Activated T-cell treated with anti-CD3 and anti-CD28 coated beads, Interleukin-2, amount 50 U/mL, for 48 hours (primary cell): Measurements from ENCODE around the gene PARD3.
A peak's percentile ranks its signal among the peaks of the same experiment; 100 is the strongest.
"Not testable (repeated sequence)": the region's sequence is repeated elsewhere in the genome, so short reads cannot be mapped to it uniquely, and the experiment has no call there.

Experiments used
- DNase-seq, 2 experiments: peaks; one replicate each; pipeline ENCODE4 v3.0.0-alpha.2; 2020

The PARD3 gene

DNA sequence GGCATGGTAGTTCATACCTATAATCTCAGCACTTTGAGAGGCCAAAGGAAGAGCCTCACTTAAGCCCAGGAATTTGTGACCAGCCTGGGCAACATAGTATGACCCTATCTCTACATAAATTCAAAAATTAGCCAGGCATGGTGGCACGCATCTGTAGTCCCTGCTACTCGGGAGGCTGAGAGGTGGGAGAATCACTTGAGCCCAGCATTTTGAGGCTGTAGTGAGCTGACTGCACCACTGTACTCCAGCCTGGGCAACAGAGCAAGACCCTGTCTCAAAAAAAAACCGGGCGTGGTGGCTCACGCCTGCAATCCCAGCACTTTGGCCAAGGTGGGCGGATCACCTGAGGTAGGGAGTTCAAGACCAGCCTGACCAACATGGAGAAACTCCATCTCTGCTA, 19.8 kb downstream of the PARD3 start:
- DNase-seq, result no peak

DNA sequence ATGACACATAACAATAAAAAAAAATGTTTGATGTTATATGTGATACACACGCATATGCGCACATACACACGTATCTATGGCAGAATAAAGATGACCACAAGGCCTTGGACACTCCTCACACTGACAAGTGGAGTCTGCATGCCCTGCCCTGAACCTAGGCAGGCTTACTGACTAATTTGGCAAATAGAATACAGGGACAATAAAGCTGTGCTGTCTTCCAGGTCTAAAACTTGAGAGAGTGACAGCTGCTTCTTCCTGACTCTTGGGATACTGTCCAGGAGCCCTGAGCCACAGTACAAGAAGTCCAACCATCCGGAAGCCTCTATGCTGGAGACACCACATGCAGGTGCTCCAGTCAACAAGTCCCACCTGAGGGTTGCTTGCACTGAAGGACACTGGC, 20.3 kb downstream of the PARD3 start:
- DNase-seq, result no peak

DNA sequence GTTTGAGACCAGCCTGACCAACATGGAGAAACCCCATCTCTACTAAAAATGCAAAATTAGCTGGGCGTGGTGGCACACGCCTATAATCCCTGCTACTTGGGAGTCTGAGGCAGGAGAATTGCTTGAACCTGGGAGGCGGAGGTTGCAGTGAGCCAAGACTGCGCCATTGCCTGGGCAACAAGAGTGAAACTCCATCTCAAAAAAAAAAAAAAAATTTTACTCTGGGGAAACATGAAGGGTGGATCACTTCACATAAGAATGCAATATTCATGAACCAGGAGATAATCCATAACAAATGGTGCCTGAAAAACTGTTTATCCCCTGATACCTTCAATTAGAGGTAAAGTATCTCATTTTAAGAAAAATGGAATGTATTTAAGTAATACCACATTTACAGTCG, 21.5 kb downstream of the PARD3 start:
- DNase-seq, result not testable (repeated sequence)

DNA sequence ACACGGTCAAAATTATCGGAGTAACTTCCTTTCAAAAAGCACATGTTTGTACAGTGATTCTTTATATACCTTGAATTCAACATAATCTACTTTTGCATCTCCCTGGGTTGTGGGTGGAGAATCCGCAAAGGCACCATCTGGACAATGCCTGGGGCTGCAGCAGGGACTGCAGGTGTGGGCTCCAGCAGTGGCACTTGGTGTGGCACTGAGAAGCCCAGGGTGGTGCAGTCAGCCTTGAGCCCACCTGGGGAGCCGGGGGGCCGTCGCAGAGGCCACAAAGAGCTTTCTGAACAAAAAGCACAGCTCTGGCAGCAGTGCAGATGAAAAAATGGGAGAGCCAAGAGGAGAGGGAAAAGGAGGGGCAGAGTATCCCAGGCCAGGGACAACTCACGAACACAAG, 22.2 kb downstream of the PARD3 start:
- no peak for DNase-seq

DNA sequence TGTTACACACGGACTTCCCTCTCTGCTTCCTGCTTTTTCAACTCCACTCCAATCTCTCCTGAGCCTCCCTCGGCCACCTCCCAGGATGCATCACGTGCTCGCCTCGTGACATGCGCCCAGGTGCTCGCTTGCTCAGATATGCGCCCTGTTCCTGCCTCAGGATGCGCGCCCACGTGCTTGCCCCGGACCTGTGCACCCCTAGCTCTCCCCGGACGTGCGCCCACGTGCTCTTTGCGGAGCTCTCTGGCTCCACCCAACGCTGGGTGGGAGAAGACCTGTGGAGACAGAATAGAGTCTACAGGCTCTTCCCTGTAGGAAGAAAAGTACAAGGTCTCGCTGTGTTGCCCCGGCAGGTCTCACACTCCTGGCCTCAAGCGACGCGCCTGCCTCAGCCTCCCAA, 23.1 kb downstream of the PARD3 start:
- no peak for DNase-seq

DNA sequence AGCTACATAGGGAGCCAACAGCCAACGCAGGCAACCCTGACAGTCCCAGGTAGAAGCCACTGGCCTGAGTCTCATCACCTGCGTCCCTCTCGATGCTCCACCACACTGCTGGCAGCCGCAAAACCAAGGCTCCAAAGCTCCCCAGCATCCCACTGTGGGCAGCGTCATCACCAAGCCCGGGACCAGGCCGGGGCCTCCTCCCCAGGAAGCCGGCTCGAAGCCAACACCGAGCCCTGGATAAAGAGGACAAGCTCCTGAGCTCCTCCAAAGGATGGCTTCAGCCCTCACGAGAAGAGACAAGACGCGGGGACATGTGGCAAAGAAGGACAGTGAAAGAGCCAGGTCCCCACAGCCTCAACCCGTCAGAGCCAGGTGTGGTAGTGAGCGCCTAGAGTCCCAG, 23.9 kb downstream of the PARD3 start:
- no peak for DNase-seq

DNA sequence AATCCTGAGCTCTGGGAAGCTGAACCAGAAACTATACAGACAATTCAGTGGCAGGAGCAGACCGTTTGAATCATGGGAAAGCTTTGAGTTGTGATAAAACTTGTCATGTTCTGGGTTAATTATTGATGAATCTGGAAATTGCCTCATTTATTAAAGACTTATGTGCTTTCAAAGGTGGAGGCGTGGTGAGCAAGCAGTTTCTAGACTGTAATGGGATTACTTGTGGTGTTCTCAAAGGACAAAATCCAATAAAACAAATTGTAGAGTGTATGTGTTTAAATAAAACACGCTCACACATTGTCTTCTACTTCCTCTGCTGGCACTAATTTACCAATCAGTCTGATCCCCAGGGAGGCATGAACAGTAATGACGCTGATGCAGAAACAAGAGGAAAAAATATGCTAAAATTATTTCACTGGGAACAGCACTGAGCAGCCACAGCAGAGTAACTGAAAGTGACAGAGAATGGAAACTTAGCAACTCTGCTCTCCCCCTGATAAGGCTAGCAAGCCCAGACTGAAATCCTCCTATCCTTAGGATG, 25.1 kb downstream of the PARD3 start:
- DNase-seq, result no peak

DNA sequence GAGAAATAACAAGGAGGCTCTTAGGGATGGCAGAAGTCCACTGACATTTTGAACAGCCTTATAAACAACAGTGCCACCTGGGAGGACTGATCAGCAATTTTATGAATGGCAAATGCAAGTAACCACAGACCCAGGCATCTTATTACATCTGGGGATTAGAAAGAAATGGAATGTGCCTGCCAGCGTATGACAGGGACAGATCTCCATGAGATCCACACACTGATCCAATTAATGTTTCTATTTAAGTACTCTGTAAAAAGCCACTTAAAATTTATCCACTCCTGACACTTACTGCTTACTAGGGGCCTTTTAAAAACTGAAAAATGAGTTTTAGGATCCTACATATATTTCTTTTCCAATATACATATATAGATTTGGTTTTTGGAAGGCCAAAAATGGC, 28.6 kb downstream of the PARD3 start:
- DNase-seq, result no peak

DNA sequence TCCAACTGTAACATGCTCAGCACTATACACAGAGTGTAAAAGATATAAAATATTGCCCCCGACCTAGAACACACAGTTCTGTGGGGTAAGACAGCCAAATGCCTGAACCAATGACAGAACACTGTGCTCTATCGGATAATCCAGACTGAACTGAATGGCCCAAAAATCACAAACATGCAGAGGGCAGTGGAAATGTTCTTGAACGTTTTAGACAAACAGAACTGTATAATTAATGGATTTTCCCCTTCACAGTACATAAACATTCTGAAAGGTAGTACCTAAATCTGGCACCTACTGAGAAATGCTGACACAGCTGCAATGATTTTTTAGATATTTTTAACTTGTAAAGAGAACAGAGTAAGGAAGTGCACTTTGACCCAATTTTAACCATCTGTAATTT, 33.4 kb downstream of the PARD3 start:
- no peak for DNase-seq

DNA sequence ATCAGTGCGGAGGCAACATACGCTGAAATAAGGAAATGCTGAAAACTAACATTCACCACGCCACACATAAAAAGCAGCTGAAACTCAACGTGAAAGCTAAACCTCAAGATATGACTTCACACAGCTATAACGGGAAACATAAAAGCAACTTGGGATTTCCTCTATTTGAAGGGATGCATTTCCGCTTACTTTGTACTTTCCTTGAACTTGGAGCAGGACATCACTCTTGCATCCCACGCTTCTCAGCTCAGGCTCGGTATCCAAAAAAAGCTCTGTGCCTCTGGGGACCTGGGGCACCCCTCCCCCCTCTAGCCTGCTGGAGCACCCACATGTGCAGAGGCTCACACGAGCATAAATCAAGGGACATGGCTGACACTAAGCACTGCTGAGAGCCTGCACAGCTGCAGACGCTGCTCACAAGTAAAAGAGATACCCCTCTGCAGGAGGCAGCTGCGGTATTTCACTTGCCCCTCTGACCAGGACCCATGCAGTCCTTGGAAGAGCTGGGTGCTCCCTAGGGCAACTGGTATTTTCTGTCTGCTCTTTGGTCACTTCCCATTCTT, 34.2 kb downstream of the PARD3 start:
- DNase-seq, result peak in 1 of 2 experiments; percentile 19

DNA sequence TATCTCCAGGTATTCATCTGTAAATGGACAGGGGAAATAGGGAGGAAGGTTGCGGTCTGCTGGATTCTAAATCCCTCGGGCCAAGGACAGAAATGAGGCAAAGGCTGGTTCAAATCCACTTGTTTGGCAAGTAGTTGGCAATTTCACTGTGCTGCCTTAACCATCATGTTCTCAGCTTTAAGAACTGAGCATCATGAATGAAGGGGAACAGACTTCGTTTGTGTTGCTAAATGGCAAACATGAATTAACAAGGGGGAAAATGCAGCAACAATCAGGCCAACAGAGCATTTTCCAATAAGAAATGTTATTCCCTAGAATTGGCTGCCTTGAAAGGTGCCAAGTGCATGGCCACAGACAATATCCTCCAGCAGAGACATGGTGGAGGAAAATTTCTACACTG, 36.9 kb downstream of the PARD3 start:
- no peak for DNase-seq

DNA sequence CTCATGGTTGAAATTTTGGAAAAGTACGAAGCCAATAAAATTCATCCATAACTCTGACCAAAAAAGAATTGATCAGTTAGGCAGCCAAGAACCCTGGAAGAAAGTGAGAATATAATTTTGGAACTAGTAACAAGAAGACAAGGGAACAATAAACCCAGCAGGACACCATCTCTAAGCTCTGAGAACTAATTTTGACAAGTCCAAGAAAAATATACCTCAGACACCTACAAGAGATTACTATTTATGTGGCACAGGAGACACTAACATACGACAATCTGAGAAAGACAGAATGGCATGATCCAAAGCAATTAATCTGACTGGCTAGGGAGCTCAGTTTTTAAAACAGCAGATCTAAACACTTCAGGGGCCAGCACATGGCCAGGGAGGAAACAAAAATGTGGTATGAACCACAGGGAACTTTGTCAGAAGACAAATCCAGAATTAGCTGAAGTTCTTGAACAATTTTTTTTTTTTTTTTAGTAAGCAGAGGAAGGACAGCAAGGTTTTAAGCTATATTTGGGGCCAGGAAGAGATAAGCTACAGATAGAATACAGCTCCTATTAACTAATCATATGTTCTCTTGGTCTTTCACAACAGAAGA, 38.9 kb downstream of the PARD3 start:
- no peak for DNase-seq

DNA sequence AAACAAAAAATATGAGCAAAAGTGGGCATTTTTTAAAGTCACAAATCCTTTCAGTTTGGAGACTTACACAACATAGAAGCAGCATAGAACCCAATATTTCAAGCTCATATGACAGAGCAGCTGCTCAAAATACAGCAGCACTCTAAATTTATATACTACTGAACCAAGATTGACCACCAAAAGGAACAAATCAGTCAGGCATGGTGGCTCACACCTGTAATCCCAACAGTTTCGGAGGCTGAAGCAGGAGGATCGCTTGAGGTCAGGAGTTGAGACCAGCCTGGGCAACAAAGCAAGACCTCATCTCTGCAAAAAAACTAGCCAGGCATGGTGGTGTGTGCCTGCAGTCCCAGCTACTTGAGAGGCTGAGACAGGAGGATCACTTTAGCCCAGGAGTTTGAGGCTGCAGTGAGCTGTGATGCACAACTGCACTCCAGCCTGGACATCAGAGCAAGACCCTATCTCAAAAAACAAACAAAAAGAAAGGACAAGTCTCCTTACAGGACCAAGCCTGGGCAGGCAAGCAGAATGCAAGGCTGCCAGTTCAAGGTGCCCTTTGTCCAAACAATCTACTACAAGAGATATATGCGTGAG, 40.0 kb downstream of the PARD3 start:
- no peak for DNase-seq

DNA sequence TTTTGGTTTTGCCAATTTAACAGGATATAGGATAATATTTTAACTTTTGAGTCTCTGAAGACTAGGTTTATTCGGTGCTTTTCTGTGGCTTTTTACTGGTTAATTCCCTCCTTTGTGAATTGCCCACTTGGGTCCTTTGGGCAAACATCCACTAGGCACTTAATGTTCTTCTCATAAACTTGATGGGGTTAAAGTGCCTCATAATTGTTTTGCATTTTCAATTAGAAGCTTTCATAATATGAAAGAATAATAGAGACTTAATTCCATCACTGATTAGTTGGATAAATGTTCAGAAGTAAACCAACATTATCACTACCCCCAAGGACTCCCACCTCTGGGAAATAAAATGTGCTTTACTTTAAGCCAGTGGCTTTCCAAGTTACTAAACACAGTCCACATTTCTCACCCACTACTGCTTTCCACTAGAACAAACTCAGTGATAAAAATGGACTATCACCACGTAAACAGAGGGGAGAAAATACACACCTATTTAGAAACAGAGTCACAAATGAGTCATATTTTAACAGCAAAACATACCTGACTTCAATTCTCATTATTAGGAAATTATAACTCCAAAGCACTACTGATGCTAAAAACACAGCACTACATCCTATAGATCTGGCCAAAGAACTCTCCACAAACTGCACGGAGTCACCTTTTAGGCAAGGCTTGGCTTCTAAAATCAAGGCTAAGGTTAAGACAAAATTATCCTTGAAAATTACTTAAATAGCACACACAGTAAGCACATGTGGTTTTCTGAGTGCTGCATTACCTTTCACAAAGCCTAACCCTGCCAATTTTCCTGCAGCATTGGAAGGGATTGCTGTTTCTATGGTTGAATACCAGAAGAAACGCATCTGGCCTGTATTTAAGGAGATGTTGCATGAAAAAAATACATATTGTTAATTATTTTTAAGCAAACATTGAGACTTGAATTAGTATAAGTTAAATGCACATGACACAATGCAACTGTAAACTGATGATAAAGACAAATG, 41.2 kb downstream of the PARD3 start:
- no peak for DNase-seq

DNA sequence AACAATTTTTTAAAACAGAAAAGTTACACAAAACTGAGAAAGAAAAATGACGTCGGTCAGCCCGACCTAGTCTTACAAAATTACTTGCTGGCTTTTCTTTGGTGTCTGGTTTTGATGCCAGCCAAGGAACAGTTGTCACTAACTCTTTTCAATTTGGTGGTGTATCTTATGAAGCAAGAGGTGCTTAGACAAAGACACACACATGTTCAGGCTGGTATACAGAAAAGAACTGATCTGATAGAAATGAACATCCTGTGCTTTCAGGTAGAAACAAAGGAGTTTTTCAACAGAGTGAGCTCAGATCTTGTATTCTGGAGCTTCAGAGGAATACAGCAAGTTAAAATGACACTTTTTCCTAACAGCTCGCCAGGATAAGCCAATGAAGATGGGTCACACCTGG, 43.6 kb downstream of the PARD3 start:
- DNase-seq, result no peak

DNA sequence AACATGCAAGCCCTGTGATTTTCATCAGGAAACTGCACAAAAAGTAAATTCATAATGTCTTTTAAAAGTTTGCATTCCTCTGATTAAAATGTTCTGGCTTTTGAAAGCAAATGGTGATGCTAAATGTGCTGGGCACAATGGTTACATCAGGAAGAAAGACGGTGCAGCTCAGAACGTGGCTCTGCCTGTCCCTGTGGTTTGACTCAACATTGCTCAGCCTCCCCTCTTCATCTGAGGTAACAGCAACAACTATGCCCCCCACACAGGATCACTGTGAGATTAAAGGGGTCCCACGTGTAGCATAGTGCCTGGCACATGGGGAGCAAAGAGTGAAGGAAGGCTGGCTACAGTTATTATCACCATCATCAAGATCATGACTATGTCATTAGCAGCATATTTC, 44.0 kb downstream of the PARD3 start:
- no peak for DNase-seq

DNA sequence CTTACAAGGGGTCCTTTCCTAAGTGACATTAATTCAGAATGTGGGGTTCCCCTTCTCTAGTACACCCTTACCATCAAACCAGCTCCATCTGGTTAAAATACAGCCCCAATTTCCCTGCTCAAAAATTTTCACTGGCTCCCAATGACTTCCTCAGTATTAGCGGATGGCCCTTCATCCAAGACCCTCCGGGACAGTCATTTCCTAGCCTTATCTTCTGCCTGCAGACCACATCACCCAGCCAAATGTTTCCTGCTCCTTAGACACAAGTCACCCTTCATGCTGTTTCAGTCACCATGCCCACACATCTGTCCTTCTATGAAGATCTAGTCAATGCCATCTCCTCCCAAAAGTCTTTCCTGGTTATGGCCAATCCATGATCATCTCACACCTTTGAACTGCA, 45.2 kb downstream of the PARD3 start:
- no peak for DNase-seq

DNA sequence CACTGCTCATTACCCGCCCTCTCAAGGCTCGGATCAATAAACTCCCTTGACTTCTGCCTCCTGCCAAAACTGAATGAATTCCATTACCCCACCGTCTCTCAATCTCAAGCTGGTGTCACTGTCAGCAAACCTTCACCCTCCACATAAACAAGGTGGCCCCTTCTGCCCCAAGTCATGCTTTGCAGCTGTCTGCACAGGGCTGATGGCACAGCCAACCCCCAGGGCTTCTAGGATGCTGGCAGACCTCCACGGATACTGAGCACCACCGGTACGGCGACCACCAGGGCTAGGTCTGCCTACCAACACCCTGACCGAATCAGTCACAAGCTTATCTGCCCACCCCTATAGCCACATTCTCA, 46.1 kb downstream of the PARD3 start:
- no peak for DNase-seq

DNA sequence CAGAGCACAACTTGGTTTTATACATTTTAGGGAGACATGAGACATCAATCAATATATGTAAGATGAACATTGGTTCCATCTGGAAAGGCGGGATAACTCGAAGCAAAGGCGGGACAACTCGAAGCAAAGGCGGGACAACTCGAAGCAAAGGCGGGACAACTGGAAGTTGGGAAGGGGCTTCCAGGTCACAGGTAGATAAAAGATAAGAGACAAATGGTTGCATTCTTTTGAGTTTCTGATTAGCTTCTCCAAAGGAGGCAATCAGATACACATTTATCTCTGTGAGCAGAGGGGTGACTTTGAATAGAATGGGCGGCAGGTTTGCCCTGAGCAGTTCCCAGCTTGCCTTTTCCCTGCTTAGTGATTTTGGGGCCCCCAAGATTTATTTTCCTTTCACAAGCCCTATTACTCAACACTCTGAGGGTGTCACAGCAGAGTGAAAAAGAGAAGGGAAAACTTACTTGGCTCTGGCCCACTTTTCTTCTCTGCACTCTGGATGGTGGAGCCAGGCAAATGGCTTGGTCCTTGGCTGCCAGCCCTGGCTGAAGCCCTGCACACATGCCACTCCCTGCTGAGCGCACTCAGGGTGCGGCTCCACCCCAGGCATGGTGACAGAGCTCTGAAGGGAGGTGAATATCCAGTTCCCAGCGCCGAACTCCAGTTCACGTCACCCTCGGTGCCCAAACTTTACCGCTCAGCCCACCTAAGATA, 46.7 kb downstream of the PARD3 start:
- no peak for DNase-seq

DNA sequence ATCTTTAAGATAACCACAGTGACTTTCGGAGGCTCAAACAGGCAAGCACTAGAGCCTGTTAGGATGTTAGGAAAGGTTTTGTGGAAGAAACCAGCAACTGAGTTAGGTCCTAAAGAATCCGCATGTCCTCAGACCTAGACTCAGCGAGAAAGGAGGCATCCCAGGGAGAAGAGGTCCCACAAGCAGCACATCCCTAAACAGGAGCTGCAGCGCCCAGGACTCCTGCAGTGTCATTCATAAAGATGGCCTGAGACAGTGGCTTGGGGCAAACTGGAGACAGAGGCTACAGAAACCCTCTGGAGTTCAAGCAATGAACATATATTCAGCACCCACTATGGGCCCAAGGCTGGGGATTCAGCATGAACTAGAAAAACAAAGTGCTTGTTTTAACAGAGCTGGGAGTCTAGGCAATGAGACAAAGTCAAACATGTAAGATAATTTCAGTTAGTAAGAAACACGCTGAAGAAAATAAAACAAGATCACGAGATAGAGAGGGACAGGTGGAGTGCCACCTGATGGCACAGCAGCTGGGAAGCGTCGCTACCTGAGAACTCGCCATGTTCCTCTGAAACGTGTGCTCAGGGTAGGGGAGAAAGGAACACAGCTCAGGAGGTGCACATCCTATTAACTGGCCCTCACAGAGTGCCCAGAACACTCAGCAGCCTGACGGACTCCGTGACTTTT, 48.1 kb downstream of the PARD3 start:
- DNase-seq, result no peak

DNA sequence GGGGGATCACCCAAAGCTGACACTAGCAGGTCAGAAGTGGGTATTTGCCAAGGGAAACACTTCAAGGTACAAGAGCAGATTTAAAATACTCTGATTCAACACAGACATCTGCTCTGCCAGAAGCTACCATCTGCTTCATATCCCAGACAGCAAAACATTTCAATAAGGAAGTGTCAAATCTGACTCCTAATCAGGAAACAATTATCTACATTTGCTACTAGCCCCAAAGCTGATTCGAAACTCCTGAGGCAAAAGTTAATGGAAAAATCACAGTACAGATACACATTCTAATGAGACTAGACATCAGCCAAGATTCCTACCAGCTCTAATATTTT, 48.9 kb downstream of the PARD3 start:
- no peak for DNase-seq

DNA sequence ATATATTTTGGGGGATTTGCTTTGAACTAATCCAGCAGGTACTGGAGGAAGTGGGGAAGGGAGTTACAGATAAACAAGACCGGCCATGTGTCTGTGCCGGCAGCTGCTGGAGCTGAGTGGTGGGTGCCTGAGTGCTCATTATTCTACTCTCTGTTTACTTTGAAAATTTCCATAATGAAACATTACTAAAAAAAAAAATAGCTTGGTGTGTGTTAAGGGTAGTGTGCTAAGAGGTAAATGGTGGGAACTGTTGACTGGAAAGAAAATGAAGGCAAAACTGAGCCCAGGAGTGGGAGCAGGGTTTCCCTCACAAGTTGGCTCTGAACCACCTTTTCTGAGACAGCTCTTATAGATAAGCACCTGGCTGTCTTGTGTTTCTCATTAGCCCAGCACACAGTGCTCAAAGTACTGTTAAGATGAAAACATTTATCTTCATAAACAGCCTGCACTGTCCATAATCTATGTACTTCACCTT, 50.6 kb downstream of the PARD3 start:
- no peak for DNase-seq
